OCI-M2 (cell line): Measurements from ENCODE around the gene GAMT.
A peak's percentile ranks its signal among the peaks of the same experiment; 100 is the strongest.

Experiments
- DNase-seq: peaks from one replicate; lab custom pipeline; 2025; ENCODE audit not compliant: unreplicated experiment; lab: John Stamatoyannopoulos, UW

Gene GAMT

GRCh38 chr19:1386945-1387683, 14.2 kb downstream of the GAMT start:
- DNase-seq: no peak

GRCh38 chr19:1385816-1386215, 15.5 kb downstream of the GAMT start:
- DNase-seq: no peak

- no peak for DNase-seq
Measured at GRCh38 chr19:1384478-1385110, 16.7 kb downstream of the GAMT start.

- DNase-seq: no peak
Measured at GRCh38 chr19:1384085-1384462, 17.3 kb downstream of the GAMT start.

- peak; percentile 71 for DNase-seq
Measured at GRCh38 chr19:1383312-1384084, 17.8 kb downstream of the GAMT start, which contains the start of gene NDUFS7. Gene NDUFS7 (plus strand): TSS chr19:1383907. CDS start chr19:1383927, 20 bp downstream.

DNA sequence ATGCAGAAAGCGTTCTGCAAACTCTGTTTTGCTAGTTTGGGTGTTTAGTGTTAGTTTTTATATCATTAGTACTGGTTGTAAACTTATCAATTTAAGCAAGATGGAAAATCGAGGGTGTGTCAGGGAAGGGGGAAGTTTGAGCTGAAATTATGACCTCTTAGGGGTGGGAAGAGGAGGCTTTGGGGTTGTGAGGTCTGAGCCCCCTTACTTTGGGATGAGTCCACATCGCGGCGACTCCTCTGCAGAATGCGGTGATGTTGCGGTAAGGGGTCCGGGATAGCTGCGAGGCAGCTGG, 18.4 kb downstream of the GAMT start:
- no peak for DNase-seq

- no peak for DNase-seq
Measured at GRCh38 chr19:1382250-1382649, 19.1 kb downstream of the GAMT start.

- DNase-seq: no peak
Measured at GRCh38 chr19:1379961-1380489, 21.3 kb downstream of the GAMT start.

- no peak for DNase-seq
Measured at GRCh38 chr19:1379126-1379905, 22.0 kb downstream of the GAMT start.

GRCh38 chr19:1377965-1378785, 23.2 kb downstream of the GAMT start:
- no peak for DNase-seq

DNA sequence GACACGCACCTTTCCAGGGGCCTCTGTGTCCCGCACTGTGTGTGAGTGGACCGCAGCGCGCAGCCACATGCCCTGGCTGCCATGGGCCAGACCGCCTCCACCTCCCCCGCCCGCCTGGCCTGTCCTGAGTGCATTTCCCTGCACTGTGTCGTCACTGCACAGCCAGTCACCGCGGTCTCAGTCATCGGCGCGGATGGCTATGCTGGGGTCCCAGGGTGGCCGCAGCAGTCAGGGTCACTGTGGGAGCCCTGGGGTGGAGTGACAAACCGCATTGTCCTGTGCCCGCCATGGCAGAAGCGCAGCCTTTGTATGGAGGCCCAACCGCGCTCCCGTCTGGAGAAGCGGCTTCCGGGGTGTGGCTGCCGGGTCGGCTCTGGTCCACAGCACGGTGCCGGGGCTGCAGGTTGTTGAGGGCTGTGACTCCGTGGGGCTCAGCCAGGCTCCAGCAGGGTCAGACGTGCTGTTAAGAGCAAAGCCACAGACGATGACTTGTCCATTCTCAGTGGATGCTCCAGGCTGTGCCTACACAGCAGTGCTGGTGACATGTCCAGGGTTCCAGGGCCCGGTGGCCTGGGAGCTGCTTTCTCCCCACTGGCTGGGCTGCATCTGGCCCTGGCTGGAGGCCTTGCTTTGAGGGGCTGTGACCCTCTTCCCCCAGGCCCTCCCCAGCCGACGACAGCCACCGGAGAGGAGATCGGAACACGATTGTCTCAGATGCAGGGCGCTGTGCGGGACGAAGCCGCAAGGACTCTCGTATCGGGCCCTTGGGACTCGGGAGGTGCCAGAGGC, 24.0 kb downstream of the GAMT start:
- no peak for DNase-seq

- no peak for DNase-seq
Measured at GRCh38 chr19:1376415-1376805, 24.9 kb downstream of the GAMT start.

DNA sequence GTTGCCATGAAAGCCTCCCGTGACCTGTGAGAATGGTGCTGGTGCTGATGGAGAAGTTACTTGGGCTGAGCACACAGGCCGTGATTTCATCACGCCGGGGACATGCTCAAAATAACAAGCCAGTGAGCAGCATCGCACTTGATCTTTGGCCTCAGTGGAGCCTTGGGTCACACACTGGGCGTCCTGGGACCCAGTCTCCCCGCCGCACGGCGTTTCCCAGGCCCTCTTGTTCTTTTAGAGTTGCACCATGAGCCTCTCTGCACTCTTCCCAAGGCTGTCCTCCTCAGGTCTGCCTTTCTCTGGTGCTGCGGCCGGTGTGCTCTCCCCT, 27.1 kb downstream of the GAMT start:
- no peak for DNase-seq

DNA sequence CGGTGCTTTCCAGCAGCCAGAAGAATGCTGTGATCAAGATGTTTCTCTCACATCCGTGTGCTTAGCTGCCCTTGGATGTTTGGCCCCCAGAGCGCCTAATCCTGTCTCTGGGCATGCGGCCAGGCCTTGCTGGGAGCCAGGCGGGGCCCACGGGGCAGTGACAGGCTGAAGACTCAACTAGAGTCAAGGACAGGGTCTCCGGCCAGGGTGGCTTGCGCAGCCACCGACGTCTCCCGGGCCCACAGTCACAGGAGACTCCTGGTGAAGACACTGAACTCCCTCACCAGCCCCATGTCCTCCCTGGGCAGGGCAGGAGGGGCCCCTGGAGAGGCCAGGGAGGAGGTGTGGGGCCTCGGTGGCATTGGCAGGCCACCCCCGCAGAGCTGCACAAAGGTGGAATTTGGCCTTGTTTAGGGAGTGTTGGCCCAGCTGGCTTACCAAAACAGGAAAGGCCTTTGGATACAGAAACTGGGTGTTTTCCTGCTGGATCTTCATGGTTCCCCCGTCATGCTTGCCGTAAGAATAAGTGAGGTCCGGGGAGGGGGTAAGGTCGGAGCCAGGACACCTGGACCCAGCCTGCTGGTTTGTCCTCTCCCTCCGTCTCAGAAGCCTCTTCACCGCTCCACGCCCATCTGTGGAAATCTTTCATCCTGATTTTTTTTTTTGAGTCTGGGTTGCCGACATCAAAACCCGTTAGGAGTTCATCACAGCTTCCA, 27.6 kb downstream of the GAMT start:
- DNase-seq: no peak

DNA sequence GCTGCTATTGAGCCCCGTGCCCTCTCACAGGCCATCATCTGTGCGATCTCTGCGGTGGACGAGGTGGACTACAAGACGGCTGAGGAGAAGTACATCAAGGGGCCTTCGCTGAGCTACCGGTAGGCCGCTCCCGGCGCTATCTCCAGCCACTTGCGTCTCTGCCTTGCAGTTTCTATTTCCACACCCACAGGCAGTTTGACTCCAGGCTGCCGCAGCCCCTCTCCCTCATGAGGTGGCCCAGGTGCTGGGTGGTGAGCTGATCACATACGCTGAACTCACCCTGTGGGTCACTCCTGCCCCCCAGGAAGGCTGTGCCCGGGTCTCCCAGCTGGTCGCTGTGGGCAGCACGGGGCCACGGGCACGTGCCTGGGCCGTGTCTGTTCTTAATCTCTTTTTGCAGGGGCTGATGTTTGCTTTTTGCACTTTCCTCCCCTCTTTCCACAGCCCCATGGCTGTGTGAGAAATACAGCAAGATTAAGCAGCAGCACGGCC, 28.3 kb downstream of the GAMT start:
- DNase-seq: no peak

- no peak for DNase-seq
Measured at GRCh38 chr19:1370579-1371361, 30.6 kb downstream of the GAMT start.

- DNase-seq: no peak
Measured at GRCh38 chr19:1369214-1369805, 32.0 kb downstream of the GAMT start.
